GM18507 (cell line): ENCODE results near the gene ST3GAL4.

ENCODE experiments used
- DNase-seq: peaks from one replicate; pipeline ENCODE4 v3.0.0; 2011; ENCODE audit warnings: low read depth; ENCODE audit not compliant: insufficient read length; ENCODE audit errors: extremely low spot score
- FAIRE-seq: peaks from 2 replicates; lab custom pipeline; 2011; peaks lifted over from hg19 to GRCh38; lab: Jason Lieb, UNC

The ST3GAL4 gene

DNA sequence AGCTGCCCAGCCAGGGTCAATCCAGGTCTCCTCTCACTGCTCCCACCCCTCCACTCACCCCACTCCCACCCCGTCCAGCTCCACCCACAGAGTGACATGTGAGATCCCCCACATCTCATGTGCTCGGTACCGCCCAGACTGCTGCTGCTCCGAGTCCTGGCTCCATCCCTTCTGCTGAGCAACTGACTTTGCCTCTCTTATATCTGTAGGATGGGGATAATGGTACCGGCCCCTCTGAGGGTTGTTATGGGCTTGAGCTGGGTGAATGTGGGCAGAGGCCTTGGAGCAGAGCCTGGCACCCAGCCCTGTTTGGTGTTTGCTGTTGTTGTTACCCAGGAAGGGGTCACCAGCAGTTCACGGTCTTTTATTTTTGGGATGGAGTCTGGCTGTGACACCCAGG lies 77.0 kb downstream of the ST3GAL4 start:
- no peak for DNase-seq
- FAIRE-seq: no peak

DNA sequence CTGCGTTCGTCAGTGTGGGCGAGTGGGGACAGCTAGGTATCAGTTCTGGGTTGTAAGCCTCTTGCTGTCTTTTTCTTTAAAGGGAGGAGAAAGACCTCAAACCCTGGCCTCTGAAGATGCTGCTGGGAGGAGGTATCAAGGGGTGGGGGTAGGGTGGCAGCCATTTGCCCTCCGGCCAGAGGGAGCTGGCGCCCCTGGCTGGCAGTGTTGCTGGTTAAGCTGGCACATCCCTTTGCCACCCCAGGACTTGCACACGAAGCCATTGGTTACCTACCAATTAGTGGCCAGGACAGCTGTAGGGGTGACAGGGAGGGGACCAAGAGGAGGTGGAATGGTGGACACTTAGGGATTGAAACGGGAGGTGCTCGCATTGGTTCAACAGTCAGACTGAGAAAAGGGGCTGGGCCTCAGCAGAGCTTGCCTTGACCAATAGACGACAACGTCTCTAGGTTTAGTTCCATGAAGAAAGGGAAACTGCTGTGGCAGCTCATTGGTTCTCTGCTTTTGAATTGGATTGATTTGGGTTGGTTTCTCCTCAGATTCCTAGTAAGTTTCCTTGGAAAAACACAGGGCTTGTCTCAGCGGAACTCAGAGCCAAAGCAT lies 77.9 kb downstream of the ST3GAL4 start:
- DNase-seq: no peak
- no peak for FAIRE-seq

DNA sequence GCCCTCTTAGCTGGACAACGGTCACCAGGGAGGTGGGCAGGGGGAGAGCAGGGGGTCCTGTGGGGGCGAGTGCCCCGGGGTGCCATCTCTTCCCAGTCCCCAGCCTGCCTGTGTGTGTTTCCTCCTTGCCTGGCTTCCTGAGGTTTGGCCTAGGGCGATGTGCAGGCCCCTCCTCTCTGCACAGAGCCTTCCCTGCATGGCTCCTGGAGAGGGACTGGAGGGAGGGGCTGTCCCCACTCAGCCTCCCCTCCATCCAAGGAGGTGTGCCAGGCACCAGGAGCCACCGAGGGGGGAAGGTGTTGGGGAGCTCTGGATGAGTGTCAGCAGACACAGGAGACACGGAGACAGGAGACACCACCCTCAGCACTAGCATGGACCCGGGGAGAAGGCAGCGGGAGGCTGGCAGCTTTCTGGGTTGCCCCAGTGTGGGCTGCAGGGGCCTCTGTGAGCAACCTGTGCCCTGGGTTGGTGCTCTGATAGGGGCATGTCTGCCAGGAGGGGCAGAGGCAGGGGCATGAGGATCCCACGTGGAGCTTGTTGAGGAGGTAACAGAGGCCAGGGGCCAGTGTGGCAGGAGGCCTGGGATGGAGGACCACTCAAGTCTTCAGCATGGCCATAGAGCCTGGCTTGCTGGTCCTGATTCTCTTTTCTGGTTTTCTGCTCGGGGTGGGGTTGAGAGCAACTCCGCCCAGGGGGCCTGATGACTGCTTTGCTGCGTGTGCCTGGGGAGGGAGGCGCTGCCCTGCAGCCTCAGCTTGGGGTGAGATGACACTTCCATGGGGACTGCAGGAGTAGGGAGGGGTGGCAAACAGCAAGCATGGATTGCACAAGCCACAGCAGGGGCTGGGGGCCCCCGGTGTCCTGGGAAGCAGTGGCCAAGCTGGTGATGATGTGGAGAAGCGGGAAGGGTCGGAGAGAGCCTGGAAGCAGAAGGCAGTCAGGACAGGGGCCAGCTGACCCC lies 78.8 kb downstream of the ST3GAL4 start:
- DNase-seq (no peak), FAIRE-seq (no peak)

DNA sequence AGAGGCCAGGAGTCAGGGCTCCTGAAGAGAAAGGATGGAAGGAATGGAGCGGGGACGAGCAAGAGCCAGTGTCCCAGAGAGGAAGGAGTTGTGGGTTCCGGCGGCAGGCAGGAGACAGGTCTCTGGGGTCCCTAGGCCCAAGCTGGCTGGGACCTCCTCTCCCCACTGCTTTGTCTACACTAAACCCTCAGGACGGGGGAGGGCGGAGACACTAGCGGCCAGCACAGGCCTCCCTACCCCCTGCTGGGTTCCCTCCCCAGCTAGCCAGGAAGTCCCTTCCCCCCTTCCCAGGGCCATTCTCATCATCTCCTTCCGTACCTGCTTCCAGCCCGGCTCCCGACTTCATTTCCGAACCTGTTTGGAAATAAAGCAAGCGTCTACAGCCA lies 79.5 kb downstream of the ST3GAL4 start:
- DNase-seq (no peak), FAIRE-seq (no peak)

- no peak for FAIRE-seq
- DNase-seq: no peak
Observed at GRCh38 chr11:126436209-126436755, 80.8 kb downstream of the ST3GAL4 start.

GRCh38 chr11:126437731-126438130 lies 82.2 kb downstream of the ST3GAL4 start:
- FAIRE-seq (no peak), DNase-seq (no peak)

DNA sequence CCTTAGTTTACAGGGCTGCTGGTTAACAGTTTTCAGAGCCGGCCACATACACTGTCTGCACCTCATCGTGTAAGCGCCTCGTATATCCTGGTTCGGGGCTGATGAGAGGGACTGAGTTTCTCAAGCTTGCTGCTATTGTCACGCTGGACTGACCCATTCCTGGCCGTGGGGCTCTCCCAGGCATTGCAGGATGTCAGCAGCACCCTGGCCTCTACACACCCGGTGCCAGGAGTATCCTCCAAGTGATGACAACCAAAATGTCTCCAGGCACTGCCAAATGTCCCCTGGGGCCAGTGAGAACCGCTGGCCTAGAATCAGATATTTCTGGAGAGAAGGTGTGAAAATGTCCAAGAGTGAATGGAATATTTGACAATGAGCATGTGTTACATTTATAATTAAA lies 82.8 kb downstream of the ST3GAL4 start:
- no peak for FAIRE-seq
- DNase-seq: no peak

DNA sequence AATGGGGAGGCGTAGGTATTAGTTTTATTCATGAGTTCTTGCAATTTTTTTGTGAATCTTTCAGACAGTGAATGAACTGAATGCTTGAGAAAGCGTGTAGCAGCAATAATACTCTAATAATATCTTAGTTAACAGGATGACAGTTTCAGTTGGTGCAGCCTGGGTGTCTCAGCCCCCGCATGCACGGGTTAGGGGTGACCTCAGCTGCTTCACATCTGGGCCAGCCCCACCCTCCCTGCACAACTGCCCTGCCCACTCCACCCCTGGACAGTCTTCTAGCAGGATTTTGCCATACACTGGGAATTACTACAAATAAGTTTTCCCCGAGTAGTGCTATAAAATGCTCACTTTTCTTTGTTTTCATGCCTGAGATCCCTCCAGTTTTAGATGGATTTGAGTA lies 83.2 kb downstream of the ST3GAL4 start:
- FAIRE-seq (no peak), DNase-seq (no peak)

DNA sequence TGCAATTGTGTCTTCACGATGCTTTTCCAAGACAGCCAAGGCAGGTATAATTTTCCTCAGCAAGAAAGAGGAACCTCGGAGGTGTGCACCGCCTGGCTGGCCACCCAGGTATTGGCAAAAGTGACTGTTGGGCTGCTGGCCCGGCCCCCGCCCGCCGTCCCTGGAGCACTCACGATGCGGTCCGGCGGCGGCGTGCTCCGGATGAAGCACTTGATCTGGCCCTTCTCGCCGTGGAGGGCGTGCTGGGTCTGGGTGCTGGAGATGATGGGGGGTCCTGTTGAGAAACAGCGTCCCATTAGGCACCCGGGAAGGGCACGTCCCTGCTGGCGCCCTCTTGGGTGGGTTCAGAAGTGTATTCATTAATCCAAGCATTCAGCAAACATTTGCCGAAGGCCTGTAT lies 84.8 kb downstream of the ST3GAL4 start:
- FAIRE-seq: no peak
- no peak for DNase-seq

DNA sequence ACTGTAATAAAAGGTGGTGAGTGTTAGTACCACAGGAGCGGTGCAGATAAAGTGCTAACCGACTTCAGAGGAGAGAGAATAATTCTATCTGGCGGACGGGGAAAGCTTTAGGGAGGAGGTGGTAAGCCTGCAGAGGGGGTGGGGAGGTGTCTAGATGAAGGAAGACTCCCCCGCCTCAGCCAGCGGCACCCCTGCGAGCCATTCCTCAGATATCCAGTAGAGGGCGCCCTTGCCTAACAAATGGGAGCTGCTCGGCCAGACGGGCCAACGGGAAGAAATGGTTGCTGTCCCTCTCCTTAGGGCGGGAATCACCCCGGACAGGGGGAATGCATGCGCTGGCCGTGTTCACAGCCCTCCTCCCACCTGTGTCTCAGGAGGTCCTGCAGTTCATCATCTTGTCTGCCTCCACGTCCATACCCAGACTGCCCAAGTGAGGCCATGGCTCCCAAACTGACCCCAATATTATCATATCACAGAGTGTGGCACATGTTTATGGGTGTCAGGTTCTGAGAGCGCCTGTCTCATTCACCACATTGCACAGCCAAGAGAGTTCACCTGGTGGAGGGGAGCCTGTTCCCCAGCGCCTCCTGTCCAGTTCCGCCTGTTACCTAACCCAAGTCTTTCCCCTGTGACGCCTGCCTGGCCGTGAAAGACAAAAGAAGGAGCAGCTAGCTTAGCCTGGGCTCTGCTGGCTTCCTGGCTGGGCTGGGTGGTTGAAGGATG lies 85.5 kb downstream of the ST3GAL4 start:
- FAIRE-seq (peak; percentile 77), DNase-seq (peak; percentile 81)

DNA sequence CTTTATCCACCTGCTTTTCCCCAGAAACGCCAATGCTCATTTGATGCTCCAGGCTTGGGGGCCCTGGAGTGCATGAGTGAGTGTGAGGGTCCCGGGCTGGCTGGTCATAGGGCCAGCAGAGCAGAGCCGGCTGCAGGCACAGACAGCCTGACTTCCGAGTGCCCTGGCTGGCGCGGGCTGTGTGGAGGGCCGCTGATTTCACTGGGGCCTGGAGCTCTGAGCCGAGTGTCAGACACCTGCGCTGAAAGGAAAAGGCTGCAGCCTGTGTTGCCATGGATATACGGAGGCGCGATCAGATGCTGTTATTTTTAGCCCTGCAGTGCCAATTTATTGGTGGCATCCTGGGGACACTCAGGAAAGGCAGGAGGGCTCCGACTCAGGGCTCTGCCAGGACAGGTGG lies 87.6 kb downstream of the ST3GAL4 start:
- FAIRE-seq (no peak), DNase-seq (no peak)

DNA sequence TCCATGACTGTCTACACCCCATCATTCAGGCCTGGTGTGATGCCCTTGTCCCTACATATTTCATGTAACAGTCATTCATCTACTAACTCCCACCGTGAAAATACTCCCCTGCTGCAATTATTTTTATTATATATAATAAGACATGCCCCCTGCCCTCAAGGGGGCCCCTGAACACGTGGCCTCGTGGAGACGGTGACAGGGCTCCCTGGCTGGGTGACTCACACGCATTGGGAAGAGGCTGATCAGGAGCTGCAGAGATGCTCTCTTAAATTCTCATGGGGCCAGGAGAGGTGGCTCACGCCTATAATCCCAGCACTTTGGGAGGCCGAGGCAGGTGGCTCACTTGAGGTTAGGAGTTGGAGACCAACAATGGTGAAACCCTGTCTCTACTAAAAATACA lies 88.6 kb downstream of the ST3GAL4 start:
- no peak for FAIRE-seq

GRCh38 chr11:126446581-126446980 lies 91.1 kb downstream of the ST3GAL4 start:
- DNase-seq (no peak), FAIRE-seq (no peak)

More for the DNA sequence above, 88.6 kb downstream of the ST3GAL4 start:
- no peak for DNase-seq

DNA sequence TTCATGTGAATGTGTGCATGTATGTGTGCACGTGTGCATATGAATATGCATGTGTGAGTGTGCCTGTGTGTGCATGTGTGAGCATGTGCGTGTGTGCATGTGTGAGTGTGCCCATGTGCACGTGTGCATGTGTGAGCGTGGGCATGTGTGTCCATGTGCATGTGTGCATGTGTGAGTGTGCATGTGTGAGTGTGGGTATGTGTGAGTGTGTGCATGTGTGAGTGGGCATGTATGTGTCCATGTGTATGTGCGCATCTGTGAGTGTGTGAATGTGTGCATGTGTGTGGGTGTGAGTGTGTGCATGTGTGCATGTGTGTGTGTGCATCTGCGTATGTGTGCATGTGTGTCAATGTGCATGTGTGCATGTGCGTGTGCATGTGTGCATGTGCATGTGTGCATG lies 94.7 kb downstream of the ST3GAL4 start:
- DNase-seq (no peak), FAIRE-seq (no peak)

GRCh38 chr11:126450806-126451205 lies 95.3 kb downstream of the ST3GAL4 start:
- no peak for DNase-seq
- no peak for FAIRE-seq

DNA sequence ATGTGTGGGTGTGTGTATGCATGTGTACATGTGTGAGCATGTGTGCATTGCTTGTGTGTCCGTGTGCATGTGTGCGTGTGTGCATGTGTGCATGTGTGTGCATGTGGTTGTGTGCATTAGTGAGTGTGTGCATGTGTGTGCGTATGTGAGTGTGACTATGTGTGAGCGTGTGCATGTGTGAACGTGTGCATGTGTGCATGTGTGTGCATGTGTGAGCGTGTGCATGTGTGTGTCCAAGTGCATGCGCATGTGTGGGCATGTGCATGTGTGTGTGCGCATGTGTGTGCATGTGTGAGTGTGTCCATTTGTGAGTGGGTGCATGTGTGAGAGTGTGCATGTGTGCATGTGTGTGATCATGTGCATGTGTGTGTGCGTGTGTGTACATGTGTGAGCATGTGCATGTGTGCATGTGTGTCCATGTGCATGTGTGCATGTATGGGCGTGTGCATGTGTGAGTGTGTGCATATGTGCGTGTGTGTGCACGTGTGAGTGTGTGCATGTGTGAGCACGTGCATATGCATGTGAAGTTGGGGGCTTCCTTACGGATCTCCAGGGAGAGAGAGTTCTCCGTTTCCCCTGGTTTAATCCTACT lies 95.8 kb downstream of the ST3GAL4 start:
- DNase-seq: no peak
- FAIRE-seq: no peak

DNA sequence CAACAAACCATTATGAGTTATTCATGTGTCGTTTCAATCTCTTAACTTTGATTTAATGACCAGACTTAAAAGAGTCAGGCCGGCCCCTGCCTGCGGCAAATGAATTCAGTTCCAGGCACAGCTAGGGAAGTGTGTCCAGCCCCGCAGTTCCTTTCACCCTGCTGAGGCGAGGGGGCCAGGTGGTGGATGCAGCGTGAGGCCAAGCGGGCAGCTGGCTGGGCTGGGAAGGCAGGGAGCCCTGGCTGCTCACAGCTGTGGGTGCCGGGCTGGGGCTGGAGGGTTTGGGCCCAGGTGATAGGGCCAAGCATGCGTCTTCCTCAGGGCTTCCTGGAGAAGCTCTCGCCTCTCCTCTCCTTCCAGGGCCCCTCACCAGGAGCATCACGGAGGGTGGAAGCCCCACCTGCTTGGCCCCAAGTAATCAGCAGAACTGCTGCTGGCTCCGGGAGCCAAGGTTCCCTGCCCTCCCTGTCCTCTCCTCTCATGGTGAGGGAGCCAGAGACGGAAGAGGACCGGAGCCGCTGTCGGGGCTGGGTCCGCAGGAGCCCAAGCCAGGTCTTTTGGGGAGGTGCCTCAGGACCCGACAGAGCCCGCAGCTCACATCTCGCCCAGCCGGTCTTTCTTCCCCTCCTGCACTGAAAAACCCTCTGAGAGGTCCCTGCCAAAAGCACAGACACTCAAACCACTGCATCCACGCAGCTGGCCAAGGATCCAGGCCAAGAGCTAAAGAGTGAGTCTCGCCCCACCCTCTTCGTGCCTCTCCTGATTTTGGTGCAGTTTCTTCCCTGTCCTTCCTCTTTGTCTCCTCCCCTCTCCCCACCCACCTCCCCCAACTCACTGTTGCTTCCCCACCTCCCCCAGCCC lies 97.0 kb downstream of the ST3GAL4 start:
- DNase-seq: no peak
- FAIRE-seq: no peak

DNA sequence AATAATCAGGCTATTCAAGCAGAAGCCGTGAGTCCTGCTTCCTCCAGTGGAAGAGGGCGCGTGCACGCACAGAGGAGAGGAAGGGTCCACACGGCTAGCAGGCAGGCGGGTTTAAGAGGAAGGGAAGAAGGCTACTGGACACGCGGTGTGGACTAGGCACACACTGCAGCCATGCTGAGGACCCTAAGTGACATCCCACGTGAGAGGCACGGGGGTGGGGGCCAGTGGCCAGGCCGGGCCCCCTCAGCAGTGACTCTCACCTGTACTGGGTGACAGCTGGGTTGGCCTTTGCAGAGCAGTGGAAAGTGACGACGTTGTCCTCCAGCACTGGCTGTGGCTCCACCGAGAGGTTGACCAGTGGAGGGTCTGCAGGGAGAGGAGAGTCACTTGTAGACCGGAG lies 100.6 kb downstream of the ST3GAL4 start:
- DNase-seq (no peak), FAIRE-seq (no peak)
